Daoy (cell line): Measurements from ENCODE around the gene VRK1. TPM values are rescaled to one million over a fixed set of nuclear protein-coding genes. Genes with fewer than 3 reads are reported as not detected.

Experiments used
- DNase-seq: peaks from one replicate; pipeline ENCODE4 v3.0.0-alpha.2; 2015; ENCODE audit warnings: low read depth
- total RNA-seq: library from RNA; depleted of rRNA; stranded (reverse); fragments of >200 nt; shearing (Covaris generic); gene quantifications from 2 replicates; pipeline ENCODE4 v1.2.3, GENCODE V29; 2014

The VRK1 gene
- total RNA-seq, 1 experiment from 2014 or later, result 146 TPM

GRCh38 chr14:96792003-96792402, 5.2 kb upstream of the VRK1 start:
- DNase-seq, result peak; percentile 88

GRCh38 chr14:96792591-96792990, 4.6 kb upstream of the VRK1 start:
- peak; percentile 58 for DNase-seq

- peak; percentile 62 for DNase-seq
Measured at GRCh38 chr14:96793547-96793946, 3.6 kb upstream of the VRK1 start.

GRCh38 chr14:96795109-96795828, 1.9 kb upstream of the VRK1 start:
- no peak for DNase-seq

GRCh38 chr14:96797582-96798349, 584 bp downstream of the VRK1 start:
- peak; percentile 48 for DNase-seq

GRCh38 chr14:96798956-96799355, 1.8 kb downstream of the VRK1 start:
- DNase-seq, result no peak

- no peak for DNase-seq
Measured at GRCh38 chr14:96799489-96800054, 2.4 kb downstream of the VRK1 start.

GRCh38 chr14:96801931-96802330, 4.7 kb downstream of the VRK1 start:
- no peak for DNase-seq

GRCh38 chr14:96802963-96803362, 5.8 kb downstream of the VRK1 start:
- DNase-seq, result no peak

GRCh38 chr14:96803958-96804357, 6.8 kb downstream of the VRK1 start:
- DNase-seq, result no peak

GRCh38 chr14:96804895-96805294, 7.7 kb downstream of the VRK1 start:
- DNase-seq, result no peak

GRCh38 chr14:96805956-96806355, 8.8 kb downstream of the VRK1 start:
- no peak for DNase-seq

GRCh38 chr14:96806836-96807235, 9.7 kb downstream of the VRK1 start:
- no peak for DNase-seq

GRCh38 chr14:96808619-96809406, 11.6 kb downstream of the VRK1 start:
- no peak for DNase-seq

GRCh38 chr14:96811265-96811664, 14.1 kb downstream of the VRK1 start:
- DNase-seq, result peak; percentile 54

GRCh38 chr14:96811985-96812667, 14.9 kb downstream of the VRK1 start:
- DNase-seq, result no peak

- no peak for DNase-seq
Measured at GRCh38 chr14:96816281-96816680, 19.1 kb downstream of the VRK1 start.

- no peak for DNase-seq
Measured at GRCh38 chr14:96817750-96818666, 20.8 kb downstream of the VRK1 start.

- DNase-seq, result no peak
Measured at GRCh38 chr14:96821501-96821900, 24.3 kb downstream of the VRK1 start.

GRCh38 chr14:96823652-96824051, 26.5 kb downstream of the VRK1 start:
- DNase-seq, result no peak
